RCC 7860 (cell line): ENCODE results near the gene GGCT.
A peak's percentile ranks its signal among the peaks of the same experiment; 100 is the strongest.
"Not testable (repeated sequence)": the region's sequence is repeated elsewhere in the genome, so short reads cannot be mapped to it uniquely, and the experiment has no call there.

ENCODE experiments used
- DNase-seq: peaks from one replicate; pipeline ENCODE4 v3.0.0-alpha.2; 2015; ENCODE audit warnings: low spot score
- FAIRE-seq: peaks from 2 replicates; lab custom pipeline; 2012; peaks lifted over from hg19 to GRCh38; lab: Jason Lieb, UNC

Gene GGCT, protein sequence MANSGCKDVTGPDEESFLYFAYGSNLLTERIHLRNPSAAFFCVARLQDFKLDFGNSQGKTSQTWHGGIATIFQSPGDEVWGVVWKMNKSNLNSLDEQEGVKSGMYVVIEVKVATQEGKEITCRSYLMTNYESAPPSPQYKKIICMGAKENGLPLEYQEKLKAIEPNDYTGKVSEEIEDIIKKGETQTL

GRCh38 chr7:30504301-30505173 lies at the start of gene GGCT:
Gene GGCT, minus strand, starts transcription at chr7:30504829. Its CDS starts 120 bp downstream, at chr7:30504709.
- FAIRE-seq, result peak; percentile 89
- DNase-seq, result peak; percentile 96

GRCh38 chr7:30553546-30553945 lies 48.9 kb upstream of the GGCT start:
- no peak for DNase-seq

DNA sequence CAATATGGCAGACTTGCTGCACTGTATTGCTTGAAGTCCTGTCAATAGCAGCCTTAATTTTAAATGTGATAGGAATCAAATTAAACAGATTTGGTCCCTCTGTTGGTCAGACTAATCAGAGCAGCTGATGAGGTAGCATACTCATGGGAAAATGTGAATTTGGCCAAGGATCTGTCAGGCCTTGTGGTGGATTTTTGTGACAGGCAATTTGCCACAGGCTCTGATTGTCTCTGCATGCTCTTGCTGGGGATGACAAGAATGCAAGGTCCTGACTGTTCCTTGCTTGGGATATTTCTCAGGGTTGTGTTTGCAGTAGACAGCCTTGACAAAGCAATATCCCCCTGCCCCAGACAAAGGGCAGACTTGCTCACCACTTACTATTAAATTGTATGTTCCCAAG lies 48.5 kb upstream of the GGCT start:
- FAIRE-seq, result no peak
- DNase-seq, result no peak

More at GRCh38 chr7:30553546-30553945, 48.9 kb upstream of the GGCT start:
- FAIRE-seq, result no peak

DNA sequence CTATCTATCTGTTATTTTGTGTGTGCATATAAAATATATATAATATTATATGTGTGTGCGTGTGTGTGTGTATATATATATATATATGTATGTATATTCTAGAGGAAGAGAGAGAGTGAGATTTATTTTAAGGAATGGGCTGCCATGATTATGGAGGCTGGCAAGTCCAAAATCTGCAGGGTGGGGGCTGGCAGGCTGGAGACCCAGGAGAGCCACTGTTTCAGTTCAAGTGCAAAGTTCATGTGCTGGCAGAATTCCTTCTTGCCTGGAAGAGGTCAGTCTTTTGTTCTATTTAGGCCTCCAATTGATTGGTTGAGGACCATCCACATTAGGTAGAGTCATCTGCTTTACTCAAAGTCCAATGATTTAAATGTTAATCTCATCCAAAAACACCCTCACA lies 47.7 kb upstream of the GGCT start:
- DNase-seq (no peak), FAIRE-seq (no peak)

GRCh38 chr7:30549931-30550493 lies 45.4 kb upstream of the GGCT start:
- FAIRE-seq, result no peak

GRCh38 chr7:30548845-30549244 lies 44.2 kb upstream of the GGCT start:
- DNase-seq (peak; percentile 44), FAIRE-seq (peak; percentile 54)

More at GRCh38 chr7:30549931-30550493, 45.4 kb upstream of the GGCT start:
- DNase-seq, result no peak

DNA sequence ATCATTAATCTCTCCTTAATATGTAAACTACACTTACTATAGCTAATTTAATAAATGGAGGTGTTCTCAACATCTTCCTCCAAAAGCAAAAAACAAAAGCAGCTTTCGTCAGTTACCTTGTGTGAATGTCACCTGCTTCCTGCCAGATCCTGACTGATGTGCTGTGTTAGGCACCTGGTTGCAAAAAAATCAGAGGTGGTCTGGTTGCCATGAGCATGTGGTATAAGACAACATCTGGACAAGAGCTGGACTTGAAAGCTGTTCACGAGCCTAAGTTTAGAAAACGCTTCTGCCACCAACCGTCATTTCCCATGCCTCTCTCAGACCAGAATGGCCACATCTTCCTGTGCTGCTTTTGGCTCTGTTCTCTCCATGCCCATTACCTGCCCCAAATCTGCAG lies 42.0 kb upstream of the GGCT start:
- DNase-seq (no peak), FAIRE-seq (no peak)

GRCh38 chr7:30545791-30546555 lies 41.3 kb upstream of the GGCT start:
- no peak for DNase-seq
- FAIRE-seq, result no peak

DNA sequence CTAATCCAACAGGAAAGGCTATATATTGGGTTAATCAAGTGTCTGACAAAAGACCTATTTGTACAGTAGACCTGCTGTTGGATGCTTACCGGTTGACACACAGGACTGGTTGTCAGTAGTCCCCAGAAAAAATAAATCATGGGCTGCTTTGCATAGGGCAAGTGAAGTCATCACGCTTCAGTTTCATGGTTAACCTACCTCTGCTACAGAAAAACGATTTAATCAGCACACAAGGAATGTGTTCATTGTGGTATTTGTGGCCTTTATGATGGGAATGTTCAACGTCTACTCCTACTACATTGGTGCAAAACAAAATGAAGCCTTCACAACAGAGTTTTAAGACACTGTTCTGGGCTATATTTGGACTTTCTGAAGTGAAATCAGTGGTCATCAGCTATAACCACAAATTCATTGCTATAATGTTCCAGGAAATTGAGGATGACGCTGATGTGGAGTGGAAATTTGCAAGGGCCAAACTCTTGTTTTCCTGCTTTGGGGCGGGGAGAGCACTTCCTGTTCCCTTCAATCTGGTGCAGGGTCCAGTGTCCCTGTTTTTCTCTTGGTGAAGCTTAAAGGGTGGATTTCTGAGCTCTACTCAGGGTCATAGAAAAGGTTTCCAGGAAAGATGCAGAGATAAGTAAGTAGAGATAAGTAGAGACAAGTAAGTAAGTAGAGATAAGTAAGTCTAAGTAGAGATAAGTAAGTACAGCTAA lies 39.3 kb upstream of the GGCT start:
- FAIRE-seq (no peak), DNase-seq (no peak)

GRCh38 chr7:30543115-30543514 lies 38.5 kb upstream of the GGCT start:
- FAIRE-seq, DNase-seq: not testable (repeated sequence)

- DNase-seq (no peak), FAIRE-seq (no peak)
Observed at GRCh38 chr7:30533886-30534285, 29.3 kb upstream of the GGCT start.

DNA sequence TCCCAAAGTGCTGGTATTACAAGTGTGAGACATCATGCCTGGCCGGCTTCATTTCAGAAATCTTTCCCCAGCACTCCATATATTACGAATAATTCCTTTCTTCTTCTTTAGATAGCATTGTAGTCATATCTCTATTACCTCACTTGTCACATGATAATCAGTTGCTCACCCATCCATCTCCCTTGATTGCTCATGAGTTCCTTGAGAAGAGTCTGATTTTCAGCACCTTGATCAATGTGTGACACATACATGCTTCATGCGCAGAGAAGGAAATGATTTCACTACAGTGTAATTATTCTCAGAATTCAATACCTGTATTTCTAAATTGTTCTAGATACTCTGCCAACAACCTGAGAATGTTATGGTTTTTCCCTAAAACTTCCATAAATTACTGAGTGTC lies 26.7 kb upstream of the GGCT start:
- DNase-seq (peak; percentile 20), FAIRE-seq (no peak)

GRCh38 chr7:30530373-30530772 lies 25.7 kb upstream of the GGCT start:
- FAIRE-seq (no peak), DNase-seq (no peak)

GRCh38 chr7:30528779-30529178 lies 24.1 kb upstream of the GGCT start:
- no peak for DNase-seq
- FAIRE-seq, result no peak

DNA sequence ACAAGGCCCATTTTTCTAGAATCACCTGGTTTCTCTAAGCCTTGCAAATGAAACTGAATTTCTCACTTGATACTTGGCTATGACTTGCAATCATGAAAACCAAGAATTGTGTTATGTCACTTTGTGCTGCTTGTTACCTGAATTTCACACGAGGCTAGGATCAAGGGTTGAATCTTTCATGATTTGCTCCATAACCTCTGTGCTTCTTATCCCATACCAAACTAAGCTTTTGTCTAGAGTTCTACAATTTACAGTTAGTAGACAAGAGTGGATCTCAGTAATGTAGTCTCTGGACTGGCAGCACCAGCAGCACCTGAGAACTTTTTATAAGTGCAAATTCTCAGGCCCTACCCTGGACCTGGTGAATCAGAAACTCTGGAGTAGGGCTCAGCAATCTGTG lies 22.7 kb upstream of the GGCT start:
- not testable (repeated sequence) for FAIRE-seq, DNase-seq

GRCh38 chr7:30526163-30526562 lies 21.5 kb upstream of the GGCT start:
- FAIRE-seq (no peak), DNase-seq (no peak)

DNA sequence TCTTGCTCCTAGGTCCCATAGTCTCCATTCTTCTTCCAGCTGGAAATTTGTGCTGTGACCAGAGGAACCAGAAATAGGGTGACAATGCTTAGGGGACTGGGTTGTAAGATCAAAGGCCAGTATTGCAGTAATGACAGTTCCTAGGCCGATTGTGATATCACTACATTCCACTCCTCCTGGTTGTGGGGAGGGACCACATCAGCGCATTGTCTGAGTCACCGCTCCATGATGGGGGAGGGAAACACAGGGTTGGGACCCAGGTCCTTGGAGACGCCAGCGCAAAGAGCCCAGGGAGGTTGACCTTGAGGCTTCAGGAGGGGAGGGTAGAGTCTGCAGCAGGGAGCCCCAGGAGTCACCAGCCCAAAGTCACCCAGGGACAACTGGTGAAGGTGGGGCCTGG lies 20.8 kb upstream of the GGCT start:
- DNase-seq (no peak), FAIRE-seq (no peak)

- DNase-seq, result no peak
- no peak for FAIRE-seq
Observed at GRCh38 chr7:30524545-30524944, 19.9 kb upstream of the GGCT start.

- no peak for FAIRE-seq
- no peak for DNase-seq
Observed at GRCh38 chr7:30523466-30523865, 18.8 kb upstream of the GGCT start.

DNA sequence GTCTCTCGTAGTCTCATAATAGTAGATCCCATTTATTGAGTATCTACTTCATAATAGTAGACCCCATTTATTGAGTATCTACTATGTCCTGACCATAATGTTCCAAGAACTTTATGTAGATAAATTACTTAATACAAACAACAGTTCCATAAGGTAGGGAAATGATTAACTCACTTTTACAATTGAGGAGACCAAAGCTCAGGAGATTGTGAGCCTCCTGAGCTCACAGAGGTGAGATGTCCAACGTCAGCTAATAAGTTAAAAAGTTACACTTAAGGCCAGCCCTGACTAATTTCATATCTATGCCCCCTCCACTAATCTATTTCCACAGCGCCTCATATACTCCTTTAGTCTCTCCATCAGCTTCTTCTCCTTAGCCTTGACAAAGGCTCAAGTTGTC lies 17.5 kb upstream of the GGCT start:
- FAIRE-seq, result no peak
- no peak for DNase-seq

DNA sequence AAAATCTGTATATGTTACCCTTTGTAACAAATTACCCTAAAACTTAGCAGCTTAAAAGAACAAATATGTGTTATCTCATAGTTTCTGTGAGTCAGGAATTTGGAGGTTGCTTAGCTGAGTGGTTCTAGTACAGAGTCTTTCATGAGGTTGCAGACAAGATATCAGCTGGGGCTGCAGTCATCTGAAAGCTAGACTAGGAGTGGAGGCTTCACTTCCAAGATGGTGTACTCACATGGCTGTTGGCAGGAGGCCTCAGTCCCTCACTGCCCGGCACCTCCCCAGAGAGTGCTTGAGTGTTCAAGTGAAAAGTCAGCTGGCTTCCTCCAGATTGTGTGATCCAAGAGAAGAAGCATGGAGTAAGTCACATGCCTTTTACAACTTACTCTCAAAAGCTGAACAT lies 16.9 kb upstream of the GGCT start:
- DNase-seq (no peak), FAIRE-seq (no peak)
